ENCODE data around the gene PDGFA. TPM values are rescaled to one million over a fixed set of nuclear protein-coding genes. Genes with fewer than 3 reads are reported as not detected.

PDGFA gene
- total RNA-seq, 2 donors from 2014 or later = 175 to 219 TPM

GRCh38 chr7:512541-513311 lies 6.9 kb downstream of the PDGFA start:
- Histone ChIP-seq H3K9me3 (no peaks in the 10 kb centered on the region), H3K4me1 (ENCODE audit: control insufficient read depth in 1 of 2, low read depth in 2 of 2) (peaks cover 33 to 72% of the 10 kb centered on the region in 2 donors), H3K27me3 (replicated peaks; ENCODE audit: insufficient read depth) (no peaks in the 10 kb centered on the region), H3K36me3 (peaks cover 39% of the 10 kb centered on the region), H3K4me3 (peak overlapping the region; percentile 100), H3K27ac (peak overlapping the region; percentile 95 to 100)
- ATAC-seq (ENCODE audit: insufficient number of reproducible peaks, low FRiP score, low read depth) = peak; percentile 19
- TF ChIP-seq CTCF (IDR thresholded peaks at IDR 0.05) = no peak
- no peak for DNase-seq (ENCODE audit: low spot score)

GRCh38 chr7:512146-512510 lies 7.5 kb downstream of the PDGFA start:
- Histone ChIP-seq H3K9me3 (no peaks in the 10 kb centered on the region), H3K4me3 (peak overlapping the region; percentile 100), H3K36me3 (peaks cover 45% of the 10 kb centered on the region), H3K27me3 (replicated peaks; ENCODE audit: insufficient read depth) (no peaks in the 10 kb centered on the region), H3K4me1 (ENCODE audit: control insufficient read depth in 1 of 2, low read depth in 2 of 2) (peaks cover 36 to 78% of the 10 kb centered on the region in 2 donors), H3K27ac (peak overlapping the region; percentile 95 to 100)
- DNase-seq (ENCODE audit: low spot score) (no peak), ATAC-seq (ENCODE audit: insufficient number of reproducible peaks, low FRiP score, low read depth) (no peak)
- TF ChIP-seq CTCF (IDR thresholded peaks at IDR 0.05) = no peak

GRCh38 chr7:511476-512145 lies 8.0 kb downstream of the PDGFA start:
- ATAC-seq (ENCODE audit: insufficient number of reproducible peaks, low FRiP score, low read depth) (no peak), DNase-seq (ENCODE audit: low spot score) (no peak)
- TF ChIP-seq CTCF (IDR thresholded peaks at IDR 0.05) = no peak
- Histone ChIP-seq H3K4me3 (no peak overlapping the region), H3K27ac (peak overlapping the region; percentile 95 to 100), H3K36me3 (peaks cover 49% of the 10 kb centered on the region), H3K4me1 (ENCODE audit: control insufficient read depth in 1 of 2, low read depth in 2 of 2) (peaks cover 36 to 83% of the 10 kb centered on the region in 2 donors), H3K9me3 (no peaks in the 10 kb centered on the region), H3K27me3 (replicated peaks; ENCODE audit: insufficient read depth) (no peaks in the 10 kb centered on the region)

- no peak for TF ChIP-seq CTCF (IDR thresholded peaks at IDR 0.05)
- ATAC-seq (ENCODE audit: insufficient number of reproducible peaks, low FRiP score, low read depth) (no peak), DNase-seq (ENCODE audit: low spot score) (no peak)
- Histone ChIP-seq H3K27ac (no peak overlapping the region), H3K27me3 (replicated peaks; ENCODE audit: insufficient read depth) (no peaks in the 10 kb centered on the region), H3K4me1 (ENCODE audit: control insufficient read depth in 1 of 2, low read depth in 2 of 2) (peaks cover 40 to 84% of the 10 kb centered on the region in 2 donors), H3K9me3 (no peaks in the 10 kb centered on the region), H3K4me3 (no peak overlapping the region), H3K36me3 (peaks cover 54% of the 10 kb centered on the region)
Measured at GRCh38 chr7:510782-511281, 8.8 kb downstream of the PDGFA start.

- peaks cover 40 to 84% of the 10 kb centered on the region in 2 donors for H3K4me1 ChIP-seq (ENCODE audit: control insufficient read depth in 1 of 2, low read depth in 2 of 2)
- H3K9me3 ChIP-seq = no peaks in the 10 kb centered on the region
- H3K36me3 ChIP-seq = peaks cover 54% of the 10 kb centered on the region
- peak overlapping the region; percentile 12 to 32 for H3K27ac ChIP-seq
- DNase-seq (ENCODE audit: low spot score) (no peak), ATAC-seq (ENCODE audit: insufficient number of reproducible peaks, low FRiP score, low read depth) (no peak)
- H3K4me3 ChIP-seq = no peak overlapping the region
- no peak for TF ChIP-seq CTCF (IDR thresholded peaks at IDR 0.05)
- no peaks in the 10 kb centered on the region for H3K27me3 ChIP-seq (replicated peaks; ENCODE audit: insufficient read depth)
Measured at GRCh38 chr7:510131-510481, 9.5 kb downstream of the PDGFA start.
